NCI-H526 treated with DMSO at 0.1 percent for 48 hours (cell line): Measurements from ENCODE around the gene HMX2.

Experiments used
- DNase-seq: peaks from one replicate; lab custom pipeline; 2025; lab: John Stamatoyannopoulos, UW

Gene HMX2

GRCh38 chr10:123139165-123139520 is 8.8 kb upstream of the HMX2 start:
- no peak for DNase-seq

- peak; percentile 44 for DNase-seq
Observed at GRCh38 chr10:123139521-123140163, 8.3 kb upstream of the HMX2 start.

- no peak for DNase-seq
Observed at GRCh38 chr10:123140164-123140982, 7.6 kb upstream of the HMX2 start.

- DNase-seq = no peak
Observed at GRCh38 chr10:123140983-123141390, 6.9 kb upstream of the HMX2 start.

GRCh38 chr10:123141791-123142700 is 5.9 kb upstream of the HMX2 start:
- DNase-seq = no peak

- no peak for DNase-seq
Observed at GRCh38 chr10:123142701-123143161, 5.2 kb upstream of the HMX2 start.

GRCh38 chr10:123143162-123143824 is 4.6 kb upstream of the HMX2 start:
- no peak for DNase-seq

- DNase-seq = no peak
Observed at GRCh38 chr10:123143825-123144168, 4.1 kb upstream of the HMX2 start.

GRCh38 chr10:123144697-123145541 is 3.0 kb upstream of the HMX2 start:
- peak; percentile 83 for DNase-seq

- no peak for DNase-seq
Observed at GRCh38 chr10:123145542-123146012, 2.4 kb upstream of the HMX2 start.

- peak; percentile 37 for DNase-seq
Observed at GRCh38 chr10:123146013-123146893, 1.7 kb upstream of the HMX2 start.

GRCh38 chr10:123146894-123147634 is 872 bp upstream of the HMX2 start:
- no peak for DNase-seq

- no peak for DNase-seq
Observed at GRCh38 chr10:123148414-123149161, 652 bp downstream of the HMX2 start.

GRCh38 chr10:123149162-123149567 is 1.2 kb downstream of the HMX2 start:
- DNase-seq = no peak

- DNase-seq = peak; percentile 74
Observed at GRCh38 chr10:123149568-123150270, 1.8 kb downstream of the HMX2 start.

GRCh38 chr10:123150271-123150985 is 2.5 kb downstream of the HMX2 start:
- peak; percentile 74 for DNase-seq
